Mesothelial cell of epicardium (in vitro differentiated cells): ENCODE results near the gene PODXL2. TPM values are rescaled to one million over a fixed set of nuclear protein-coding genes. Genes with fewer than 3 reads are reported as not detected.

Experiments
- DNase-seq, 2 experiments: peaks; one replicate each; pipeline ENCODE4 v3.0.0; 2021; ENCODE audit warnings: low spot score in 2 of 2; ENCODE audit not compliant: unreplicated experiment in 2 of 2
- H3K27ac Mint-ChIP-seq: 2 replicates; pipeline ENCODE4 v1.8.0; 2021; ENCODE audit warnings: mixed read lengths
- H3K27me3 Mint-ChIP-seq: 2 replicates; pipeline ENCODE4 v1.8.0; 2021; ENCODE audit warnings: low read depth, mixed read lengths
- H3K36me3 Mint-ChIP-seq: 2 replicates; pipeline ENCODE4 v1.8.0; 2021; ENCODE audit warnings: mixed read lengths
- H3K4me1 Mint-ChIP-seq: 2 replicates; pipeline ENCODE4 v1.8.0; 2021; ENCODE audit warnings: mixed read lengths
- H3K4me3 Mint-ChIP-seq: 2 replicates; pipeline ENCODE4 v1.8.0; 2021; ENCODE audit warnings: mild to moderate bottlenecking, moderate library complexity, mixed read lengths
- H3K9me3 Mint-ChIP-seq: 2 replicates; pipeline ENCODE4 v1.8.0; 2021; ENCODE audit warnings: mixed read lengths
- CTCF ChIP-seq: fragments of 200-600 bp; sonication (generic); IDR thresholded peaks from one replicate; pipeline ENCODE4 v1.5.0; 2021; ENCODE audit warnings: antibody characterized with exemption; ENCODE audit not compliant: unreplicated experiment
- total RNA-seq: library from RNA; stranded (reverse); gene quantifications from 3 replicates; pipeline ENCODE4 v1.2.1, GENCODE V29; 2021

The PODXL2 gene
- total RNA-seq, 1 donor from 2014 or later: 25.5 TPM

GRCh38 chr3:127612966-127613365 is 16.0 kb upstream of the PODXL2 start:
- Mint-ChIP-seq H3K36me3 (peaks cover 49% of the 10 kb centered on the region), H3K27me3 (no peaks in the 10 kb centered on the region), H3K27ac (no peak overlapping the region), H3K4me1 (no peaks in the 10 kb centered on the region), H3K4me3 (no peak overlapping the region), H3K9me3 (no peaks in the 10 kb centered on the region)
- no peak for DNase-seq
- TF ChIP-seq CTCF: no peak

GRCh38 chr3:127613406-127613805 is 15.6 kb upstream of the PODXL2 start:
- H3K4me3 Mint-ChIP-seq: no peak overlapping the region
- H3K27me3 Mint-ChIP-seq: no peaks in the 10 kb centered on the region
- H3K27ac Mint-ChIP-seq: no peak overlapping the region
- no peak for TF ChIP-seq CTCF
- no peaks in the 10 kb centered on the region for H3K4me1 Mint-ChIP-seq
- DNase-seq: no peak
- H3K36me3 Mint-ChIP-seq: peaks cover 49% of the 10 kb centered on the region
- H3K9me3 Mint-ChIP-seq: no peaks in the 10 kb centered on the region

DNA sequence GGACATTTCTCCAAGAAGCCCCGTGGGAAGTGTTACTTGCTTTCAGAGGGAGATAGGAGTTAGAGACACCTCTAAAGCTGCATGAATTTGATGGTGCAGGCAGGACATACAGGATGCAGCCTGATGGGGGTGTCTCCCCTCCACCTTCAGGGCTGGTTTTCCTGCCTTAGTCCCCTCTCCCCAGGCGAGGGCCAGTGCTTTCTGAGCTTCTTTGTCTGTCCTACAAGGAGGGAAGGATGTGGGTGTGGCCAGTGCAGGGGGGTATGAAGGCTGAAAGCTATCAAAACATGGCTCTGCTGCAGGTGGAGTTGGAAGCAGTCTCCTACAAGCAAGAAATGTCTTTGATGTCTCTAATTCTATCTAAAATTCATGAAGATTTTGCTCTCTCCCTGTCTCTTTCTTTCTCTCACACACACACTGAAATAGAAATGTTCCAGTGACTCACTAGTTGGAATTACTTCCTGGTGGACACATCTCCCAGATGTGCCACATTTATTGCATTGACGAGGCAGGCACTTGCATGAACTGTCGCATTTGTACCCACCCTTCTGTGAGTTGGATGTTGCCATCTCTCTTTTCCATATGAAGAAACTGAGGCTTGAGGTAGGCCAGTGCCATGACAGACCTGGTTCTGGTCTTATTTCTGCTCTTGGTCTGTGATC is 13.9 kb upstream of the PODXL2 start:
- no peaks in the 10 kb centered on the region for H3K27me3 Mint-ChIP-seq
- H3K27ac Mint-ChIP-seq: no peak overlapping the region
- no peak for TF ChIP-seq CTCF
- no peak for DNase-seq
- peaks cover 47% of the 10 kb centered on the region for H3K36me3 Mint-ChIP-seq
- H3K4me3 Mint-ChIP-seq: no peak overlapping the region
- H3K4me1 Mint-ChIP-seq: no peaks in the 10 kb centered on the region
- no peaks in the 10 kb centered on the region for H3K9me3 Mint-ChIP-seq

- no peak for DNase-seq
- Mint-ChIP-seq H3K4me3 (no peak overlapping the region), H3K4me1 (no peaks in the 10 kb centered on the region), H3K27ac (no peak overlapping the region), H3K9me3 (no peaks in the 10 kb centered on the region), H3K27me3 (no peaks in the 10 kb centered on the region), H3K36me3 (peaks cover 41% of the 10 kb centered on the region)
- TF ChIP-seq CTCF: no peak
Measured at GRCh38 chr3:127615631-127616305, 13.2 kb upstream of the PODXL2 start.

DNA sequence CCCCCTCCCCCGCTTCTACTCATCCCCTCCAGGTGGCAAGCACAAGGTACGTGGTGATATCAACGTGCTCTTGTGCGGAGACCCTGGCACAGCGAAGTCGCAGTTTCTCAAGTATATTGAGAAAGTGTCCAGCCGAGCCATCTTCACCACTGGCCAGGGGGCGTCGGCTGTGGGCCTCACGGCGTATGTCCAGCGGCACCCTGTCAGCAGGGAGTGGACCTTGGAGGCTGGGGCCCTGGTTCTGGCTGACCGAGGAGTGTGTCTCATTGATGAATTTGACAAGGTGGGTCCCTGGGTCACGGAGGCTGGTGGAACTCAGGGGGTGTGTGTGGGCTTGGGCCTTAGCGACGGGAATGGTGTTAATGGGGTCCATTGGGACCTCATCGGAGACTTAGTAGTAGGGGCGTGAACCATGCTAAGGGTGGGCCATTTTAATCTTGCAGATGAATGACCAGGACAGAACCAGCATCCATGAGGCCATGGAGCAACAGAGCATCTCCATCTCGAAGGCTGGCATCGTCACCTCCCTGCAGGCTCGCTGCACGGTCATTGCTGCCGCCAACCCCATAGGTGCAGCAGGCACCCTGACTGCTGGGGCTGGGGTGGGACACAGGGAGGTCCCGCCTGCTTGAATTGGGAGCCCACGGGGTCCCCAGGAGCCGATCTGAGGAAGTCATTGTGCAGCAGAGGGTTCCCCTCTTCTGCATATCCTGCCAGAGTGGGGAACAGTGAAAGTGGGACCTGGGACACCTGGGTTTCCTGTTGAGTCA is 12.0 kb upstream of the PODXL2 start:
- no peak for DNase-seq
- TF ChIP-seq CTCF: no peak
- no peak overlapping the region for H3K27ac Mint-ChIP-seq
- H3K27me3 Mint-ChIP-seq: no peaks in the 10 kb centered on the region
- H3K36me3 Mint-ChIP-seq: peaks cover 36% of the 10 kb centered on the region
- no peaks in the 10 kb centered on the region for H3K9me3 Mint-ChIP-seq
- no peaks in the 10 kb centered on the region for H3K4me1 Mint-ChIP-seq
- H3K4me3 Mint-ChIP-seq: no peak overlapping the region
